GM19351 (cell line): ENCODE results near the gene ACSL1.
"Not testable (repeated sequence)": the region's sequence is repeated elsewhere in the genome, so short reads cannot be mapped to it uniquely, and the experiment has no call there.

Experiments used
- ATAC-seq: cut with Tn5 transposase; IDR thresholded peaks from one replicate; pipeline ENCODE4 v1.9.1; 2021; ENCODE audit warnings: mild to moderate bottlenecking, moderate library complexity; ENCODE audit not compliant: unreplicated experiment

Gene ACSL1

GRCh38 chr4:184763150-184763780 is 62.5 kb downstream of the ACSL1 start:
- ATAC-seq: no peak

GRCh38 chr4:184762100-184762499 is 63.7 kb downstream of the ACSL1 start:
- ATAC-seq: peak; percentile 97

- no peak for ATAC-seq
These were observed 65.1 kb downstream of the ACSL1 start for GRCh38 chr4:184760681-184761080.

- ATAC-seq: no peak
These were observed 68.0 kb downstream of the ACSL1 start for GRCh38 chr4:184757810-184758209.

GRCh38 chr4:184756399-184756798 is 69.4 kb downstream of the ACSL1 start:
- no peak for ATAC-seq

GRCh38 chr4:184755278-184755677 is 70.5 kb downstream of the ACSL1 start:
- ATAC-seq: no peak

- ATAC-seq: no peak
These were observed 73.1 kb downstream of the ACSL1 start for GRCh38 chr4:184752496-184753275.

- no peak for ATAC-seq
These were observed 74.2 kb downstream of the ACSL1 start for GRCh38 chr4:184751585-184751956.

- no peak for ATAC-seq
These were observed 74.7 kb downstream of the ACSL1 start for GRCh38 chr4:184750926-184751584.

GRCh38 chr4:184748251-184748652 is 77.5 kb downstream of the ACSL1 start:
- no peak for ATAC-seq

- no peak for ATAC-seq
These were observed 78.5 kb downstream of the ACSL1 start for GRCh38 chr4:184747034-184747830.

- peak; percentile 78 for ATAC-seq
These were observed 79.7 kb downstream of the ACSL1 start for GRCh38 chr4:184745831-184746795.

- ATAC-seq: no peak
These were observed 81.5 kb downstream of the ACSL1 start for GRCh38 chr4:184744236-184744635.

- ATAC-seq: no peak
These were observed 82.1 kb downstream of the ACSL1 start for GRCh38 chr4:184743650-184744049.

GRCh38 chr4:184741651-184742050 is 84.1 kb downstream of the ACSL1 start:
- ATAC-seq: not testable (repeated sequence)

GRCh38 chr4:184740980-184741391 is 84.8 kb downstream of the ACSL1 start:
- ATAC-seq: no peak

GRCh38 chr4:184739575-184739974 is 86.2 kb downstream of the ACSL1 start:
- not testable (repeated sequence) for ATAC-seq

GRCh38 chr4:184734758-184735157 is 91.0 kb downstream of the ACSL1 start:
- ATAC-seq: no peak

GRCh38 chr4:184733654-184734524 is 91.9 kb downstream of the ACSL1 start, which contains the start of gene CENPU:
CENPU (minus strand) TSS chr4:184734096; CDS start chr4:184734062, 34 bp downstream.
- peak; percentile 85 for ATAC-seq
